Measurements from ENCODE around the gene MUS81.

GRCh38 chr11:65863889-65864705, 3.9 kb downstream of the MUS81 start:
- TF ChIP-seq CTCF (IDR thresholded peaks at IDR 0.05) = no peak
- no peak for TF ChIP-seq POLR2AphosphoS5 (IDR thresholded peaks at IDR 0.05)
